Measurements from ENCODE around the gene MORN5.

The MORN5 gene

DNA sequence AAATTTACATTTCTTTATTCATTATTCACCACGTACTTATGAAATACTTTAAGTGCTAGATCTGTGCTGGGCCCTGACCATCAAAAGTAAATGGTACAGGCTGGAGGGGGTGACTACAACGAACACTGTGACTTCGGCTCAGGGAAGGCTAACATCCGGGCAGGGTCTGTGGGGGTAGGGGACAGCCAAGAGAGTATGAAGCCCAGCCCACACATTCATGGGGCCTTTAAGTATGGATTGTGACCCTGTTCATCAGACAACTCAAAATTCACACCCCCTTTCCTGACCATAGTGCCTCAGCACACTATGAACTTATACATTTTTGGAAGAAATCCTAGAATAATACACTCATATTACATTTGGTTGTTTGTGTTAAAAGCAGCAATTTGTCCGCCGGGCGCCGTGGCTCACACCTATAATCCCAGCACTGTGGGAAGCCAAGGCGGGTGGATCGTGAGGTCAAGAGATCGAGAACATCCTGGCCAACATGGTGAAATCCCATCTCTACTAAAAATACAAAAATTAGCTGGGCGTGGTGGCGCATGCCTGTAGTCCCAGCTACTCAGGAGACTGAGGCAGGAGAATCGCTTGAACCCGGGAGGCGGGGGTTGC is 33.3 kb downstream of the MORN5 start:
- no peak for DNase-seq

DNA sequence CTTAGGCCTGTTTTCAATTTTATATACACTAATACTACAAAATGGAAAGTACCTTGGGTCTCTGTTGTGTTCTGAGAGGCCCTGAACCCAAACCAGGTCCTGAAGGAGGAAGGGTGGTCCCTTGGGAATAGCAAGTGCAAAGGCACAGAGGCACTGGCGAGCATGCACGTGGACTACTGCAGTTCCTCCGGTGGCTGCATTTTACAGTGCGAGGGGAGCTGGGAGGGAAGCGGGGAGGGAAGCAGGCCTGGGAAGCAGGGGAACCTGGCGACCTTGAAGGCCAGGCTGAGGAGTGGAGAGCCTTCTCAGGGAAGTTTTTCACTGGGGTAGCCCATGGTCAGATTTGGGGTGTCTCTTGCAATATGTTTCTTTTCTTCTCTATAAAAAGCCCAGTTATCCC is 33.9 kb downstream of the MORN5 start:
- DNase-seq: no peak

DNA sequence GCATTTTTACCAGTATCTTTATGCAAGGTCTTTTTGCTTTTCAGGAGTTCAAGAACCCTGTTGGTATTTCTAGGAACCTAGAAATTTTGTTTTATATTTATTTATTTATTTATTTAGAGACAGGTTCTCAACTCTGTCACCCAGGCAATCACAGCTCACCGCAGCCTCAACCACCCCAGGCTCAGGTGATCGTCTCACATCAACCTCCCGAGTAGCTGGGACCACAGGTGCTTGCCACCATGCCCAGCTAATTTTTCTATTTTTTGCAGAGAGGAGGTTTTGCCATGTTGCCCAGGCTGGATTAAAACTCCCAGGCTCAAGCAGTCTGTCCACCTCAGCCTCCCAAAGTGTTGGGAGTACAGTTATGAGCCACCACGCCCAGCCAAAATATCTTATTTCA is 36.2 kb downstream of the MORN5 start:
- no peak for DNase-seq

DNA sequence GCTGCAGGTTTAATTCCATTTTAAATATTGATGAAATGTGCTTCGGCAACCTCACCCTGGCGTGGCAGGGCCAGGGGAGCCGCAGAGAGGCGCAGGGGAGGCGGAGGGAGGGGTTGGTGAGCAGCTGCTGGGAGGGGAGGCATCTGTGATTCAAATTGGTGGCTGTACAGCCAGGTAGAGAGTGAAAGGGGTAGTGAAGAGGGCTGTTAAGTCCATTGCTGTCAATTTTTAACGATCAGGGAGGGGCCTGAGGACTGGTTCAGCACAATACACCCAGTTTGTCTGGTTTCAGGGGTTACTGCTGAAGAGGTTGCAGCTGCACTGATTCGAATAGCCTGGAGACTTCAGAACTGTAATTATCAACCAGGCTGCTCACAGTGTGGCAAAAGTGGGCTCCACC is 37.7 kb downstream of the MORN5 start:
- DNase-seq: no peak

DNA sequence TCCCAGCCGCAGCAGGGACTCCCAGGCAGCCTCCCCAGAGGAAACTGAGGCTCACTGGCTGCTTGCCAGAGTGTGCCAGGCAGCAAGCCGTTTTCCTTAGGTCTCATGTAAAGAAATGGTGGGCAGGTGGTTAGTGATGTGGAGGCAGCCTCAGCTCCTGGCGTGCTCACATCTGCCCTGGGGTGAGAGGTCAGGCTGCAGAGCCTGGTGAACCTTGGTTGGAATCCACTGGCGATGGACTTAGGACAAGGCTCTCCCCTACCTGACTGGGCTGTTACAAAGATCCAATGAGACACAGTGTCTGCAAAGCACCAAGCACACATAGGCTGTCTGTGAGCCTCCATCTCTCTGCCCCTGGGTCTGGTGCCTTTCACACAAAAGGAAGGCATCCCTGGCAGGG is 38.2 kb downstream of the MORN5 start:
- DNase-seq: no peak

DNA sequence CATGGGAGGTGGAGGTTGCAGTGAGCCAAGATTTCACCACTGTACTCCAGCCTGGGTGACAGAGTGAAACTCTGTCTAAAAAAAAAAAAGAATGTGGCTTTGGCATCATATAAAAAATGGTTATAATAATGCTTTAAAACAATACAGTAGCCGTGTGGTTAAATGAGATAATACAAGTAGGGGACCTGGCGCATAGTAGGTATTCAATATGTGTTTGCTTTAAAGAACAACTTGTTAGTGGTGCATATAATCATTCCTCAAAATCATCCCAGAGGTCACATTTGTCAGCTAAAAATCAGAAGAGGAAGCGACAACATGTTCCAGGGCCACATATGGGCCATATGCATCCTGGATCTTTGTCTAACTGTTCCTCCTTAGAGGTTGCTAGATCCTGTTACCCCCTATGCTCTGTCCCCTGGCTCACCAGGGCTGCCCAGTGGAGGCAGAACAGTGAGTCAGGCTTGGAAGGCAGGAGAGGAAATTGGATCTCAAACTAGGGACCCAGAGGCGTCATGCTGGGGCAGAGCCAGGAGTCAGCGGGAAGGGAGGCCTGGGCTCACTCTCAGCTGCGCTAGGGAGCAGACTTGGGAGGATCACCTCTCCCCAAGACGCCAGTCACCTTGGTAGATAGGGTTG is 41.4 kb downstream of the MORN5 start:
- no peak for DNase-seq

DNA sequence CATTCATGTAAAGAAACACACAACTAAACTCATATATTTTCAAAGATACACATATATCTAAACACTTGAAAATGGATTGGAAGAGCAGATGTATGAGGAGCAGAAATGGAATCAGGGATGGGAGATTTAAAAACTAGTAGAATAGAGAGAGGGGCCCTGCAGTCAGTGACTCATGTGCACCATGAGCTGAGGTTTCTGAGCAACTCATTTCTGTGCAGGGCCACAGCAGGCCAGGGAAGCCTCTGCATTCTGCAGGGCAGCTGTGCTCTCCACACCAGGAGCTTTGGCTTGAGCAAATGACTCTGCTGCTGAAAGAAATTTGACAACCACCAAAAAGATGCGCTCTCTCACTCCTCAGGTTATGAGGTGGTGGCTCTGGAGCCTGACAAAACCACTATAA is 41.9 kb downstream of the MORN5 start:
- DNase-seq: no peak

DNA sequence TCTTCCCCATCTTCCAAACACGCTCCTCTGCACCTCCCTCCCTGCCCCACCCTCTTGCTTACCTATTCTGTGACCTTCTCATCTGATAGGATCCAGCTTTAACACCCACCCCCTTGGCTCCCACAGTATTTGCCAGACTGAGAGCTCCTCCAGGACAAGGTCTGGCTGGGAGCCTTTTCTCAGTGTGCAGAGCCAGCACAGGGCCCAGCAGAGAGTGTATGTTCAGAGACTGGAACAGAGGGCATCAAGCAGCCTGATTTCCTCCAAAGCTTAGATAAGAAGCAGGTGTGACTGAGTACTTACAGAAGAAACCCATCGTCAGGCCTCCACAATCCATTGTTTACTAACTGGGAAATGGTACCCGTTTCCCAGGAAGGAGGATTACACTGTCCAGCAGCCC is 42.4 kb downstream of the MORN5 start:
- no peak for DNase-seq

DNA sequence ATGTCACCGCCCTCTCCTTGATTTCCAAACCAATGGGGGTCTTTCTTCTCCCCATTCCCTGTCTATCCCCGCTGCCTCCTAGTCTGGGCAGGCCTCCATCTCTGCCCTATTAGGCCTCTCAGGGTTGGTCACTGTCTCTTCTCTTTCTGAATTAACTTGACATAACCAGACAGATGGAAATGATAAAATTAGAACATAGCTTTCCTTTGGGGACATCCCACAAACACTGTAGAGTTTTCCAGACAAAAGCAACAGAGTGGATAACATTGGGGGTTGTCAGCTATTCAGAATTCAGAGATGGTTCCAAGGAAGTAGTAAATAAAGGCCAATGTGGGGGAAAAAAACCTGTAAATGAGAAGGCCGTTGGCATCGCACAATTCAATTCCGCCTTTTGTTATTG is 44.3 kb downstream of the MORN5 start:
- DNase-seq: no peak

DNA sequence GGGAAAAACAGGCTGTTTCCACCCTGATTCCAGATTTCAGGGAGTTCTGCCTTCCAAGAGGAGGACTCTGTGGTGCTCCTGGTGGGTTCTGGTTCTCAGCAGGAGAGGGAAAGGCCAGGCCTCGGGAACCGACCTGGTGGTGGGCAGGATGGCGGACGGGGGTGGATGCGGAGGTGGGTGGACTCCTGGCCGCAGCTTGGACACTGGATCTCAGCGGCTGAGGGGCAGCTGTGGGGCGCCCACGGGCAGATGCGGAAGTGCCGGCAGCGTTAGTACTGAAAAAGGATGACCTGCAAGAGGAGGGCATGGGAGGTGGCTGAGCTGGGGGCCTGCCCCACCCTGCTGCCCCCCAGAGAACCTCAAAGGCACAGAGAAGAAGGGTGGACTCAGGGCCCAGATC is 44.8 kb downstream of the MORN5 start:
- DNase-seq: no peak

DNA sequence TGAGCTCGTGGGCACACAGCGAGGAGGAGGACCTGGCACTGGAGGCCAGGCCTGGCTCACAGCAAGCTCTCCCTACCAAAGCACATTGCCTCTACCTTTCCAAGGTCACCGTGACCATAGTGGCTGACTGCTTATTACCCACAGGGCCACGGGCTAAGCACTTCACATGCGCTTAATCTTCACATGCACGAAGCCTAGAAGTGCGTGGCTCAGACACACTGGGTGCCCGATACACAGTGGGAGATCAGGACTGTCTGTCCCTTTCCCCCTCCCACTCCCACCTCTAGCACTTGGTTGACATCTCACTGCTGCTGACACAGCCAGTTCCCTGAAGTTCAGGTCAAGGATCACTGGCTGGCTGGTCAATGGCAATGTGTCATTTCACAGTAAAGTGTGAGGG is 45.5 kb downstream of the MORN5 start:
- no peak for DNase-seq

DNA sequence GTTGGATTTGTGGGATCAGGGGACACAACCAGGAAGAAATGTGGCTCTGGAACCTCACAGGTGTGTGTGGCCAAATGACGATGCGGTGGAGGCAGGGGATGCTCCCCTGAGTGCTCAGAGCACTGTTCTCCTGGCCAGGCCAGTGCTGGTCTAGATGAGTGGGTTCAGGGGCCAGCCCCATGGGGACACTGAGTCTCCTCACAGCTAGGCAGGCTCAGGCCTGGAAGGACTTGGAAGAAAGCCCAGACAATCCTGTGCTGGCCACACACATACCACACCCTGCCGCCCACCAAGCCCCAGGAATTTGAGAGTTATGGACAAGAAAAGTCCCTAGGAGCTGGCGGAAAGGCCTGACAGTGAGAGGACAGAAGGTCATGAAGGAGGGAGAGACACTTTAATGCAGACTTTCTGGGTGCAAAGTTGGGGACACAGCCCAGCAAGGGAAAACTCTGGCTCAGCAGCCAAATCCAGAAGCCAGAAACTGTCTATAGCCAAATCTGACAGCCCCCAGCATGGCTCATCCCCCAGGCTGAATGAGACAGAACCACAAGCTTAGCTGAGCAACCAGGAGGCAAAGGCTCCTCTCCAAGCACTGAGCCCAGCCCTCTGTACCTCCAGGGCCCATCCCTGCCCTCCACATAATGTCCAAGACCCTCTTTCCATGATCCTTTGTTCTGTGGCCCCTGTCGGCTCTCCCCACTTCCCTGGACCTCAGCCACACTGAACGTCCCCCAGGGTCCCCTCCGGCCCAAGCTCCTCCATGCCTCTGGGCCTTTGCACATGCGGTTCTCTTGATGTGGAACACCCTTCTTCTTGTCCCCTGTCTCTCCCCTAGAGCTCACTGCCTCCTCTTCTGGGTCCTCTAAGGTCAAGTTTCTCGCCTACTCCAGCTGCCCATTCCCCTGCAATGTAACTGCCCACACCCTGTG is 46.7 kb downstream of the MORN5 start:
- no peak for DNase-seq

DNA sequence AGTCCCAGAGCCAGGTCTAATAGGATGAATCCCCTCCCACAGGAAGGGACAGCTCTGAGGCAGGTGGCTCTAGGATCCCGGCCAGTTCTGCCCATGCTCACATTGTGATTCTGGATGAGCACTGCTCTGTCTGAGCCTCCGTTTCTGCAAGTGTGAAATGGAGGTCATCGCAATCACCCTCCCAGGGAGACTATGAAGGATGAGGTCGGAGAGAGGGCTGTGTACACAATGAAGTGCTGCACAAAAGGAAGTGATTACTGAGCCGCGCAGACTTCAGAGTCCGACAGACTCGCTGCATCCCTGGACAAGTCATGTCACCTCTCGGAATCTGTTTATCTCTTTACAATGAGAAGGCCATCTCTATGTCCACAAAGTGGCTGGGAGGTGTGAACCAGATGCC is 47.4 kb downstream of the MORN5 start:
- DNase-seq: no peak

DNA sequence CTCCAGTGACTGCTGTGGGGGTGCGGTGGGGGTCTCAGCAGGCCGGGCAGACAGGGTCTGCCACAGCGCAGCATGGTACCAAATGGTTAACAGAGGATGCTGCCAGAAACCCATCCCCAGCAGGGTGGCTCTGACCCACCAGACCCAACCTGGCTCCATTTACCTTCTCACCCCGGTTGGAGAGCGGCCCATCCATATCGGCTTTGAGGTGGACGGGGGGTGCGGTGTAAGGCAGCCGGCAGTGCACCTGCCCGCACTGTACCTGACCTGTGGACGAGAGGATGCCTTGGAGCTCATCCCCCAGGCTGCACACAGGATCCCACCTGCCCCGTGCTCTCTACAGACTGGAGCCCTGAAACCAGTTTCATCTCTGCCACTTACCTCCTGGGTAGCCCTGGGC is 49.7 kb downstream of the MORN5 start:
- no peak for DNase-seq

DNA sequence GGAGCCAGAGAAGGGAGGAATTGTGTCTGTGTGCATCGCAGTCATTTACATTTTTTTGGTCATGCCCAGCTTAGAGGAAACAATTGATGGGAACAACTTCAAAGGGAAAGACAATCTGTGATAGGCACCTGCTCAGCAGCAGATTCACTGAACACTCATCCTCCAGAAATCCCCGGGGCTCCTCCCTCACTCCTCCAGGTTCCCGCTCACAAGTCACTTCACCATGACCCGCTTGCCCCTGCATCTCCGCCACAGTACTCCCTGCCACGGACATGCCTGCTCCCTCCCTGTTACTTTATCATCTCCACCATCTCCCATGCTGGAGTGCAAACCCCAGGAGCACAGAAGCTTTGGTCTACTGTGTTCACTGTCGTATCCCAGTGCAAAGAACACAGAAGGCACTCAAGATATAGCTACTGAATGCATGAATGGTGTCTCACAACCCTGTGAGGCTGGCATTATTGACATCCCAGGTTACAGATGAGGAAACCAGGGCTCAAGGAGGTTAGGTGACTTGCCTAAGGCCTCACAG is 52.8 kb downstream of the MORN5 start:
- no peak for DNase-seq

DNA sequence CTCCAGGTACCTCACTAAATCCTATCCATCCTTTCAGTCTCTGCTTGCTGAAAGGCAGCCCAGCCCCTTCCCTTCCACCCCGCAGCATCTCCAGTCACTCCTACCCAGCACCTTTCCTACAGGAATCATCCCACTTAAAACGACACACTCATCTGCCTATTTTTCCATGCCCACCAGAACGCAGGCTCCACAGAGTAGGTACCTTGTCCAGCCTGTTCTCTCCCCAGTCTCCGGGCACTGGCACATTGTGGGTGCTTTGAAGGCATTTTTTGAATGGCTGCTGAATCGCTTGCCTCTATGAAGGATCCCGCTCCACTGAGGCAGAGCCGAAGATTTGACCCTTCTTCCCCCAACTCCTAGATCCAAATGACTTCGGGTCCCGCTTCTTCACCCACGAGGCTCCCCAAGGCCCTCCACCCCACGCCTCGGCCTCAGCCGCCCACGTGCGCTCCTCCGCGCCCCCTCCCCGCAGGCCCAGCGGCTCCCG is 53.4 kb downstream of the MORN5 start:
- no peak for DNase-seq

DNA sequence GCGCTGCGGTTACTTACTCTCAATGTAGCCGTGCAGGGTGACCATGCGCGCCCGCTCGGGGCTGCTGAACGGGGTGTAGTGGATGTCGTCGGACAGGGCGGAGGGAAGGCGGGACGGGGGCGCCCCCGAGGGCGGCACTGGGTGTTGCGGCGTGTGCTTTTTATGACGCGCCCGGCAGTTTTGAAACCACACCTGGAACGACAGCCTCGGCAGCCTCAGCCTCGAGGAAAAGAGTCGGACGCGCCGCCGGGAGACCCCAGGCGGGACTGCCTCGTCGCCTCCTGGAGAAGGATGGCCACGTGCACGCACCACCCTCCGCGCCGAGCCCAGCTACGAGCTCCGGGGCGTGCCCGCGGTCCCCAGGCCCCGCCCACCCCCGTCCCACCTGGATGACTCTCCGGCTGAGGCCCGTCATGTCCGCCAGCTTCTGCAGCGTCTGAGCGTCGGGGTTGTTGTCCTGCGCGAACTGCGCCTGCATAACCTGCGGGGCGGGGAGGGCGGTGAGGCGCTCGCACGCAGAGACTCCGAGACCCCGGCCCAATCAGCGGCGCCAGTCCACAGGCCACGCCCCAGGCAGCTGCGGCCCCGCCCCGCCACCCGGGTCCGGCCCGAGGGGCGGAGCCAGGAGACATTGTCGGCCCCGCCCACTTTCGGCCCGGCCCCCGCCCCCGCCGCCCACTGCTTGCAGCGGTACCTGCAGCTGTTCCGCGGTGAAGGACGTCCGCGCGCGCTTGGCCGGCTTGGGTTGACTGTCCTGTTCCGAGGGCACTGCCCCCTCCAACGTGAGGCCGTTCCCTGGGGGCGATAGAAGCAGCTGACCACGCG is 54.1 kb downstream of the MORN5 start:
- no peak for DNase-seq

DNA sequence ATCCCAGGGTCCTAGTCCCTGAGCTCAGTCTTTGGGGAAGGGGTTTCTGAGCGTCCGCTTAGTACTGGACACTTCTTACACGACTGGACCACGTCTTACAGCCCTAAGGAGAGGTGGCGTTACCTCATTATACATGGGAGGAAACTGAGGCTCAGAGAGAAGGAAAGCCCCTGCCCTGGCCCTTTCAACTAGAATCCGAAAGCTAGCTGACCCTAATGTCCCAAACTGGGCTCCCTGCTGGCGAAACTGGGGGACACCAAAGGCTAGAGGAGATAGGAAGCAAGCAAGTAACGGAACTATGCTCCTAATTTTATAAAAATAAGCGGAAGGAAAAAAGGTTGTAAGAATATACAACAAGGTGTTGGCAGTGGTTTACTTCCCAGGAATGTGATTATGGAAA is 54.8 kb downstream of the MORN5 start:
- DNase-seq: no peak

DNA sequence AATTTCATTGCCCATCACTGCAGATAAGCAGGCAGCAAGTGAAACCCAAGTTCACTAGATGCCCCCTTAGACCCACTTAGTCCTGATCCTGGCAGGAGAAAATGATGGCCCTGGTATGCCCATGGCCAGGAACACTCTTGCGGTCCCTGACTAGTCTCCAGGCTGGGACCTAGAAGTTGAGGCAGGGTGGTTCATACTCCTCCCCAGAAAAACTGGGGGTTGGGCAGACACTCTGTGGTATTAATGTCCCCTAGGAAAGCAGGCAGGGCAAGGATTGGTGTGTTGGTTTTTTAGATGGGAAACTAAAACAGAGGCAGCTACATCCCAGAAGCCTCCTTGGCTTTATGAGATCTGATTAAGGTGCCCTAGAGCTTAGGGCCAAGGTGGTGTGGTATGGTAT is 56.0 kb downstream of the MORN5 start:
- DNase-seq: no peak

DNA sequence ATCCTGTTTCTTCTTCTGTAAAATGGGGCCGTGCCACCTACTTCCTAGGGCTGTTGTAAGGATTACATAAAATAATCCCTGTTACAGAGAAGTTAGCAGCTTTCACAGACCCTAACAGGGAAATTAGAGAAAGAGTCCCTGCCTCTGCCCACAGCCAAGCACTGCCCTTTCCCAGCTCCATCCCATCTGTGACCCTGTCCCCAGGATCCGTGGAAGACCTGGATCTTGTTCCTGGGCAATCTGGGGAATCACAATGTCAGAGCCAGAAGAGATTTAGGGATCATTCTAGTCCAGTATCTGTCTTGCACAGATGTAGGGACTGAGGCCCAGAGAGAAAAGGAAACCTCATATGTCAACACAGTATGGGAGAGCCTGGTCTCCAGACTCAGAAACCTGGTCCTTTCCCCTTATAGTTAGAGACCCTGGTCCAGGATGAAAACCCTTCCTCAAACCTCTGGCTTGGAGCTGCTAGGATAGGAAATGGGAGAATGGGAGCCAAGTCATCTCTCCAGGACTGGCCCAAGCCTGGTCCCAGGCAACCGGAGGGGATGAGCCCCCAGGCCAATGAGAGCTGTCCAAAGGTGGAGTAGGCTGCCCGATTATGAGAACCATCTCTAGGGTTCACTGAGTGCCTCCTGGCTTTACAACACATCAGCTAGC is 56.6 kb downstream of the MORN5 start:
- no peak for DNase-seq

DNA sequence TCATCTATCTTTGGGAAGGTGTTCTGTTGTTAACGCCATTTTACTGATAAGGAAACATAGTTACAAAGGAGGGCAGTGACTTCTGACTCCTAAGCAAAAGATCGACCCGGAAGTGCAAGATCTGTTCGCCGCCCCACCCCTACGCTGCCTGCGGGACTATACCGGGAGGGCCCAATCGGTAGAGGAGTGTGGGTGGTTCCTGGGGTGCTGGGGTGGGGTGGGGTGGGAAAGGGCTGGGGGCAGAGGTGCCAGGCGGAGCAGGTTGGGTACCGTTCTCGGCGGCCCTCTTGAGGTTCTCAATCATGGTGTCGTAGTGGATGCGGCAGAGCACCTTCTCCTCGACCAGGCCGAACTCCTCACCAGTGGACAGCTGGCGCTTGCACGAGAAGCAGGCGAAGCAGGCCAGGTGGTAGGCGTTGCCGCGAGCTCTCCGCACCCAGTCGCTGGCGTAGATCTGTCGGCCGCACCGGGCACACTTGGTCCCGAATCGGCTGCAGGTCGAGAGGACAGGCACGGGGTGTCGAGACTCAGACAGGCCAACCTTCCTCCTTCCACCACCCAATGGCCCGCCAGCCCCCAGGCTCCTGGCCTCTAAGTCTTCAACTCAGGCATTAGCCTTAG is 57.2 kb downstream of the MORN5 start:
- DNase-seq: no peak

DNA sequence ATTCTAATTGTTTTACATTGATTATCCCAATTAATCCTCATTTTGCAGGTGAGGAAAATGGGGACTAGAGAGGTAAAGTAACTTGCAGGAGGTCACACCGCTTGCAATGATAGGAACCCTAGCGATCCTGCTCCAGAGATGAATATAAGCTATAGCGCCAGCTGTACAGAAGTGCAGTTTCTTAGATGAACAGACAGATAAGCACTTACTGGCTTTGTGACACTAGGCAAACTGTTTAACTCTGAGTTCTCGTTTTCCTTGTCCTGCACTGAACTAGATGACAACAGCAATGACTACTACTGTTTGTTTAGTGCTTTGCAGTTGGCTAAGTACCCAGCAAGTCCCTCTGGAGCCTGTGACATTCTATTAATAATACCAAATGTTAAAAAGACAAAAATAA is 57.9 kb downstream of the MORN5 start:
- DNase-seq: no peak

Measured in cerebellar nuclear complex (tissue), 1 donor.